Esophagus squamous epithelium (tissue), 5 donors: Measurements from ENCODE around the gene AKAP11. TPM values are rescaled to one million over a fixed set of nuclear protein-coding genes. Genes with fewer than 3 reads are reported as not detected.

Experiments used
- DNase-seq: peaks from one replicate; lab custom pipeline; 2025; lab: John Stamatoyannopoulos, UW
- H3K27ac ChIP-seq, 4 donors: fragments of 200-600 bp; sonication (generic); one replicate each; pipeline ENCODE4 v1.5.1; 2016 to 2019; ENCODE audit warnings: mild to moderate bottlenecking in 1 of 4
- H3K27me3 ChIP-seq, 4 donors: fragments of 200-600 bp; sonication (generic); 1 replicate in 3 of 4; 2 replicates in 1 of 4; pipeline versions ENCODE4 v1.5.1 to v1.6.0; 2017 to 2021; ENCODE audit warnings: antibody characterized with exemption in 1 of 4
- H3K36me3 ChIP-seq, 3 donors: fragments of 200-600 bp; sonication (generic); one replicate each; pipeline ENCODE4 v1.5.1; 2016 to 2019
- H3K4me1 ChIP-seq, 3 donors: fragments of 200-600 bp; sonication (generic); one replicate each; pipeline ENCODE4 v1.5.1; 2017 to 2019
- H3K4me3 ChIP-seq, 4 donors: fragments of 200-600 bp; sonication (generic); 1 replicate in 3 of 4; 2 replicates in 1 of 4; pipeline ENCODE4 v1.5.1; 2016 to 2019; ENCODE audit warnings: mild to moderate bottlenecking in 2 of 4, moderate library complexity in 1 of 4
- H3K9me3 ChIP-seq, 3 donors: fragments of 200-600 bp; sonication (generic); one replicate each; pipeline ENCODE4 v1.5.1; 2016 to 2019
- POLR2A ChIP-seq, 4 donors: fragments of 450-650 bp; IDR thresholded peaks; one replicate each; pipeline ENCODE4 v1.6.1; 2017; ENCODE audit warnings: antibody characterized with exemption in 4 of 4, mild to moderate bottlenecking in 4 of 4, moderate library complexity in 3 of 4
- WGBS, 2 donors: methylation state at CpG; one replicate each; pipeline ENCODE4 v1.1.5; 2018; 5-methylcytosine and 5-hydroxymethylcytosine counted together
- intact Hi-C: fragments of 100-400 bp; cut with DNase I; formaldehyde crosslinking; loops from one replicate; pipeline ENCODE4 v1.15.0; 2022
- total RNA-seq, 4 donors: library from RNA; depleted of rRNA; stranded (reverse); fragments of >200 nt; gene quantifications; one replicate each; pipeline ENCODE4 v1.1.0, GENCODE V29; 2016
- TF ChIP-seq, protein P1 (sequence below), 6 experiments: fragments of 450-650 bp in 4 of 6; fragments of 200-600 bp in 2 of 6; sonication (generic) in 2 of 6; IDR thresholded peaks; one replicate each; pipeline ENCODE4 v1.5.1; 2016 to 2019; ENCODE audit warnings: antibody characterized with exemption in 6 of 6, mild to moderate bottlenecking in 4 of 6, moderate library complexity in 4 of 6
- donor health status: DM: yes; HTN: yes; CAD: no.

AKAP11 gene
- total RNA-seq, 4 donors from 2014 or later, result 13.3 to 24.0 (median 17.7) TPM

- no peaks in the 10 kb centered on the region for H3K36me3 ChIP-seq
- no peaks in the 10 kb centered on the region for H3K9me3 ChIP-seq
- H3K4me1 ChIP-seq, result no peaks in the 10 kb centered on the region
- H3K27ac ChIP-seq, result no peak overlapping the region
- intact Hi-C loops, result no loop called here
- no peak for DNase-seq
- 46 to 55% methylated on average over 6 of the region's 6 CpGs for WGBS, 2 donors
- no peak overlapping the region for H3K4me3 ChIP-seq
- TF ChIP-seq POLR2A (IDR thresholded peaks at IDR 0.05), result no peak
- TF ChIP-seq, protein P1, sequence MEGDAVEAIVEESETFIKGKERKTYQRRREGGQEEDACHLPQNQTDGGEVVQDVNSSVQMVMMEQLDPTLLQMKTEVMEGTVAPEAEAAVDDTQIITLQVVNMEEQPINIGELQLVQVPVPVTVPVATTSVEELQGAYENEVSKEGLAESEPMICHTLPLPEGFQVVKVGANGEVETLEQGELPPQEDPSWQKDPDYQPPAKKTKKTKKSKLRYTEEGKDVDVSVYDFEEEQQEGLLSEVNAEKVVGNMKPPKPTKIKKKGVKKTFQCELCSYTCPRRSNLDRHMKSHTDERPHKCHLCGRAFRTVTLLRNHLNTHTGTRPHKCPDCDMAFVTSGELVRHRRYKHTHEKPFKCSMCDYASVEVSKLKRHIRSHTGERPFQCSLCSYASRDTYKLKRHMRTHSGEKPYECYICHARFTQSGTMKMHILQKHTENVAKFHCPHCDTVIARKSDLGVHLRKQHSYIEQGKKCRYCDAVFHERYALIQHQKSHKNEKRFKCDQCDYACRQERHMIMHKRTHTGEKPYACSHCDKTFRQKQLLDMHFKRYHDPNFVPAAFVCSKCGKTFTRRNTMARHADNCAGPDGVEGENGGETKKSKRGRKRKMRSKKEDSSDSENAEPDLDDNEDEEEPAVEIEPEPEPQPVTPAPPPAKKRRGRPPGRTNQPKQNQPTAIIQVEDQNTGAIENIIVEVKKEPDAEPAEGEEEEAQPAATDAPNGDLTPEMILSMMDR (IDR thresholded peaks at IDR 0.05), result no peak
- H3K27me3 ChIP-seq, result peaks cover 0 to 6% (median 2%) of the 10 kb centered on the region in 4 donors
These were observed 62.4 kb downstream of the AKAP11 start for GRCh38 chr13:42334329-42334706.

- no peaks in the 10 kb centered on the region for H3K36me3 ChIP-seq
- H3K27me3 ChIP-seq, result peaks cover 0 to 6% (median 2%) of the 10 kb centered on the region in 4 donors
- H3K27ac ChIP-seq, result no peak overlapping the region
- WGBS, 2 donors, result 71 to 77% methylated on average over 7 of the region's 7 CpGs
- no peaks in the 10 kb centered on the region for H3K9me3 ChIP-seq
- H3K4me3 ChIP-seq, result no peak overlapping the region
- intact Hi-C loops, result no loop called here
- no peaks in the 10 kb centered on the region for H3K4me1 ChIP-seq
- DNase-seq, result no peak
- TF ChIP-seq POLR2A (IDR thresholded peaks at IDR 0.05), result no peak
- TF ChIP-seq, protein P1 (IDR thresholded peaks at IDR 0.05), result no peak
These were observed 66.1 kb downstream of the AKAP11 start for GRCh38 chr13:42337808-42338600.

DNA sequence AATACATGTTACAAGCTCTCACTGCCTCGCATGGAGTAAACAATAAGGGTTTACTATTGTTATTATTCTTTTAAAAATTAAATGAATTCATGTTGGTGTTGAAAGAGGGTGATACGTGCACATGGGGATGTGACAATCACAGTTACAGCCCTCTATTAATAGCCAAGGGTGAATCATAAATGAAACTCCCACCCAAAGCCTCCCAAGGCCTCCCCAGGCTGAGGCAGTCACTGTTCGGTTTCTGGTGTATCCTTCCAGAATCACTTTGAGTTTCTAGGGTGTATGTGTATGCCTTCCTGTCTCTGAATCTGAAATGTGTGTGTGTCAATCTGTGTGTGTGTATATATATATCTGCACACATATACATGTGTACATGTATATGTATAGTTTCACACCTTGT lies 73.4 kb downstream of the AKAP11 start:
- no peak for TF ChIP-seq POLR2A (IDR thresholded peaks at IDR 0.05)
- TF ChIP-seq, protein P1 (IDR thresholded peaks at IDR 0.05), result no peak
- DNase-seq, result no peak
- H3K36me3 ChIP-seq, result no peaks in the 10 kb centered on the region
- peaks cover 0 to 9% (median 0%) of the 10 kb centered on the region in 4 donors for H3K27me3 ChIP-seq
- intact Hi-C loops, result no loop called here
- no peaks in the 10 kb centered on the region for H3K4me1 ChIP-seq
- H3K27ac ChIP-seq, result no peak overlapping the region
- no peaks in the 10 kb centered on the region for H3K9me3 ChIP-seq
- no peak overlapping the region for H3K4me3 ChIP-seq
- WGBS, 2 donors, result 59 to 70% methylated on average over 3 of the region's 3 CpGs

- TF ChIP-seq, protein P1 (IDR thresholded peaks at IDR 0.05), result no peak
- no peak for TF ChIP-seq POLR2A (IDR thresholded peaks at IDR 0.05)
- no peaks in the 10 kb centered on the region for H3K36me3 ChIP-seq
- no peaks in the 10 kb centered on the region for H3K4me1 ChIP-seq
- no peak overlapping the region for H3K27ac ChIP-seq
- peaks cover 0 to 9% (median 0%) of the 10 kb centered on the region in 4 donors for H3K27me3 ChIP-seq
- H3K4me3 ChIP-seq, result no peak overlapping the region
- no peaks in the 10 kb centered on the region for H3K9me3 ChIP-seq
- WGBS, 2 donors, result 70 to 75% methylated on average over 4 of the region's 4 CpGs
- no peak for DNase-seq
- intact Hi-C loops, result no loop called here
These were observed 76.6 kb downstream of the AKAP11 start for GRCh38 chr13:42348576-42348975.

GRCh38 chr13:42350141-42350540 lies 78.2 kb downstream of the AKAP11 start:
- H3K9me3 ChIP-seq, result no peaks in the 10 kb centered on the region
- no peak for DNase-seq
- intact Hi-C loops, result no loop called here
- TF ChIP-seq POLR2A (IDR thresholded peaks at IDR 0.05), result no peak
- TF ChIP-seq, protein P1 (IDR thresholded peaks at IDR 0.05), result no peak
- H3K36me3 ChIP-seq, result no peaks in the 10 kb centered on the region
- WGBS, 2 donors, result 71 to 73% methylated on average over 4 of the region's 4 CpGs
- H3K4me1 ChIP-seq, result peaks cover 0 to 9% (median 0%) of the 10 kb centered on the region in 3 donors
- H3K27me3 ChIP-seq, result peaks cover 0 to 9% (median 0%) of the 10 kb centered on the region in 4 donors
- no peak overlapping the region for H3K4me3 ChIP-seq
- H3K27ac ChIP-seq, result no peak overlapping the region
